ENCODE results near the gene GET3. TPM values are rescaled to one million over a fixed set of nuclear protein-coding genes. Genes with fewer than 3 reads are reported as not detected.
"Not testable (repeated sequence)": the region's sequence is repeated elsewhere in the genome, so short reads cannot be mapped to it uniquely, and the experiment has no call there.

The GET3 gene
- total RNA-seq, 1 donor from 2014 or later: 60.7 TPM

GRCh38 chr19:12797607-12798006 lies 60.3 kb downstream of the GET3 start:
- DNase-seq; ATAC-seq (ENCODE audit: poor library complexity); intact Hi-C loops (cut with DNase I): not testable (repeated sequence)

Small RNAs within 50 kb of the gene (microRNA-seq; reads per million reads assigned to microRNA genes)
- gene MIR5684: not detected

Other genes with a start within 250 kb of the GET3 start
- 9.9 TPM for gene ZNF564, start 186.0 kb upstream of the GET3 start, total RNA-seq
- gene ZNF490, start 126.7 kb upstream of the GET3 start, total RNA-seq: 3.9 TPM
- gene ZNF791, start 126.6 kb upstream of the GET3 start, total RNA-seq: 14.5 TPM
- gene MAN2B1, start 70.8 kb upstream of the GET3 start, total RNA-seq: 33.2 TPM
- gene WDR83, start 70.7 kb upstream of the GET3 start, total RNA-seq: 6.5 TPM
- gene DHPS, start 55.6 kb upstream of the GET3 start, total RNA-seq: 42.9 TPM
- not detected for gene GNG14, start 49.5 kb upstream of the GET3 start, total RNA-seq
- 2.0 TPM for gene FBXW9, start 40.9 kb upstream of the GET3 start, total RNA-seq
- 30.9 TPM for gene TNPO2, start 13.6 kb upstream of the GET3 start, total RNA-seq
- gene TRIR, start 2.8 kb upstream of the GET3 start, total RNA-seq: 117 TPM
- not detected for gene BEST2, start 14.3 kb downstream of the GET3 start, total RNA-seq
- gene HOOK2, start 38.1 kb downstream of the GET3 start, total RNA-seq: 43.6 TPM
- 23.9 TPM for gene JUNB, start 54.0 kb downstream of the GET3 start, total RNA-seq
- 684 TPM for gene PRDX2, start 64.3 kb downstream of the GET3 start, total RNA-seq
- gene THSD8, start 64.6 kb downstream of the GET3 start, total RNA-seq: 1.6 TPM
- gene RNASEH2A, start 69.1 kb downstream of the GET3 start, total RNA-seq: 6.3 TPM
- not detected for gene RTBDN, start 97.1 kb downstream of the GET3 start, total RNA-seq
- gene MAST1, start 101.0 kb downstream of the GET3 start, total RNA-seq: not detected
- gene DNASE2, start 144.0 kb downstream of the GET3 start, total RNA-seq: 16.9 TPM
- gene KLF1, start 149.7 kb downstream of the GET3 start, total RNA-seq: not detected
- gene GCDH, start 153.7 kb downstream of the GET3 start, total RNA-seq: 39.5 TPM
- not detected for gene SYCE2, start 181.8 kb downstream of the GET3 start, total RNA-seq
- gene FARSA, start 196.2 kb downstream of the GET3 start, total RNA-seq: 34.6 TPM
- 378 TPM for gene CALR, start 201.1 kb downstream of the GET3 start, total RNA-seq
- gene RAD23A, start 208.4 kb downstream of the GET3 start, total RNA-seq: 174 TPM
- gene GADD45GIP1, start 219.7 kb downstream of the GET3 start, total RNA-seq: 31.1 TPM
- 9.1 TPM for gene DAND5, start 232.1 kb downstream of the GET3 start, total RNA-seq